Natural killer cell (primary cell): ENCODE data around the gene TMEM269. TPM values are rescaled to one million over a fixed set of nuclear protein-coding genes. Genes with fewer than 3 reads are reported as not detected.
"Not testable (repeated sequence)": the region's sequence is repeated elsewhere in the genome, so short reads cannot be mapped to it uniquely, and the experiment has no call there.

ENCODE experiments used
- ATAC-seq, 3 donors: fragments of 150-1000 bp in 2 of 3; fragments of 200-7000 bp in 1 of 3; cut with Tn5 transposase; 1 replicate in 1 of 3; 2 replicates in 2 of 3; pipeline ENCODE4 v1.10.0; 2021; ENCODE audit warnings: mild to moderate bottlenecking in 2 of 3, moderate library complexity in 2 of 3
- DNase-seq, 2 donors: peaks; one replicate each; pipeline versions ENCODE4 v3.0.0 to v3.0.0-alpha.2; 2013 to 2021; ENCODE audit warnings: mixed read lengths in 1 of 2
- H3K27ac ChIP-seq: one replicate; pipeline ENCODE4 v1.5.1; 2013; ENCODE audit warnings: mild to moderate bottlenecking, low read length
- H3K27me3 ChIP-seq: one replicate; pipeline ENCODE4 v1.6.1; 2013; ENCODE audit warnings: low read length; ENCODE audit not compliant: control insufficient read depth, insufficient read depth
- H3K36me3 ChIP-seq: one replicate; pipeline ENCODE4 v1.6.1; 2013; ENCODE audit warnings: low read length; ENCODE audit not compliant: control insufficient read depth, insufficient read depth
- H3K4me1 ChIP-seq: one replicate; pipeline ENCODE4 v1.6.1; 2013; ENCODE audit warnings: low read length; ENCODE audit not compliant: control insufficient read depth, insufficient read depth
- H3K4me3 ChIP-seq: one replicate; pipeline ENCODE4 v1.5.1; 2013; ENCODE audit warnings: low read length
- H3K9me3 ChIP-seq: one replicate; pipeline ENCODE4 v1.6.1; 2013; ENCODE audit warnings: low read length; ENCODE audit not compliant: control insufficient read depth, insufficient read depth
- H3K27ac Mint-ChIP-seq, 2 donors: one replicate each; pipeline ENCODE4 v1.8.0; 2022; ENCODE audit warnings: mild to moderate bottlenecking in 2 of 2, mixed read lengths in 2 of 2, moderate library complexity in 1 of 2
- H3K27me3 Mint-ChIP-seq, 2 donors: one replicate each; pipeline ENCODE4 v1.8.0; 2022; ENCODE audit warnings: low read depth in 2 of 2, mixed read lengths in 2 of 2
- H3K36me3 Mint-ChIP-seq: one replicate; pipeline ENCODE4 v1.8.0; 2022; ENCODE audit warnings: mixed read lengths
- H3K4me1 Mint-ChIP-seq, 2 donors: one replicate each; pipeline ENCODE4 v1.8.0; 2022; ENCODE audit warnings: mixed read lengths in 2 of 2
- H3K4me3 Mint-ChIP-seq: one replicate; pipeline ENCODE4 v1.8.0; 2022; ENCODE audit warnings: mild to moderate bottlenecking, moderate library complexity, mixed read lengths
- H3K9me3 Mint-ChIP-seq, 2 donors: one replicate each; pipeline ENCODE4 v1.8.0; 2022; ENCODE audit warnings: mixed read lengths in 2 of 2
- WGBS: methylation state at CpG from one replicate; pipeline ENCODE4 v1.1.7; 2013; ENCODE audit warnings: missing lambda C conversion rate; ENCODE audit not compliant: insufficient coverage; 5-methylcytosine and 5-hydroxymethylcytosine counted together
- intact Hi-C: fragments of 100-400 bp; cut with micrococcal nuclease; formaldehyde crosslinking; loops from one replicate; pipeline ENCODE4 v1.14.2; 2022
- total RNA-seq, 4 donors: library from RNA; stranded (reverse); fragments of 120-200 nt in 1 of 4; gene quantifications; one replicate each; pipeline versions ENCODE4 v1.2.3 to v1.2.4, GENCODE V29; 2013 to 2022
- TF ChIP-seq, protein P1 (sequence below): fragments of 200-600 bp; IDR thresholded peaks from one replicate; pipeline ENCODE4 v1.8.0; 2022; ENCODE audit warnings: antibody characterized with exemption

The TMEM269 gene
- total RNA-seq, 3 donors from 2014 or later (not counting 1 experiment from before 2014, with no cell fraction given) = 0.18 to 1.4 (median 0.33) TPM

DNA sequence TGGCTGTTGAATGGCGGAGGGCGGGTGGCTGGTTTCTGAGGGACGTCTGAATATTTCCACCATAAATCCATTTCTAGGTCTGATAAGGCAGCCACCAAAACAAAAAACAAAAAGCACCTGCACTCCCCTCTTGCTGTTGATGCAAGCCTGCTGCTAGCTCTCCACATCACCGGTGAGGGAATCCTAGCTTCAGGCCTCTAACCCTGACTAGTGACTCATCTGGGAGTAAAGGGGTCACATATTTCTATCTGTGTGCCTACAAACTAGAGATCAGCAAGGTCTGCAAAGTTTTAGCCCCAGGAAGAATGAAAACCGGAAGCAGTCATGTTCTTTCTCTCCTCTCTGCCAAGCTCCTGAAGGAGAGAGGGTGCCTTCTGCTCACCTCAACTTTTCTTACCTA lies 21.8 kb downstream of the TMEM269 start:
- Mint-ChIP-seq H3K27me3 (no peaks in the 10 kb centered on the region), H3K9me3 (no peaks in the 10 kb centered on the region), H3K4me3 (no peak overlapping the region), H3K4me1 (peaks cover 6 to 9% of the 10 kb centered on the region in 2 donors), H3K27ac (no peak overlapping the region), H3K36me3 (no peaks in the 10 kb centered on the region)
- no peaks in the 10 kb centered on the region for H3K9me3 ChIP-seq
- H3K4me3 ChIP-seq = no peak overlapping the region
- no peaks in the 10 kb centered on the region for H3K4me1 ChIP-seq
- TF ChIP-seq, protein P1, sequence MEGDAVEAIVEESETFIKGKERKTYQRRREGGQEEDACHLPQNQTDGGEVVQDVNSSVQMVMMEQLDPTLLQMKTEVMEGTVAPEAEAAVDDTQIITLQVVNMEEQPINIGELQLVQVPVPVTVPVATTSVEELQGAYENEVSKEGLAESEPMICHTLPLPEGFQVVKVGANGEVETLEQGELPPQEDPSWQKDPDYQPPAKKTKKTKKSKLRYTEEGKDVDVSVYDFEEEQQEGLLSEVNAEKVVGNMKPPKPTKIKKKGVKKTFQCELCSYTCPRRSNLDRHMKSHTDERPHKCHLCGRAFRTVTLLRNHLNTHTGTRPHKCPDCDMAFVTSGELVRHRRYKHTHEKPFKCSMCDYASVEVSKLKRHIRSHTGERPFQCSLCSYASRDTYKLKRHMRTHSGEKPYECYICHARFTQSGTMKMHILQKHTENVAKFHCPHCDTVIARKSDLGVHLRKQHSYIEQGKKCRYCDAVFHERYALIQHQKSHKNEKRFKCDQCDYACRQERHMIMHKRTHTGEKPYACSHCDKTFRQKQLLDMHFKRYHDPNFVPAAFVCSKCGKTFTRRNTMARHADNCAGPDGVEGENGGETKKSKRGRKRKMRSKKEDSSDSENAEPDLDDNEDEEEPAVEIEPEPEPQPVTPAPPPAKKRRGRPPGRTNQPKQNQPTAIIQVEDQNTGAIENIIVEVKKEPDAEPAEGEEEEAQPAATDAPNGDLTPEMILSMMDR = no peak
- H3K27ac ChIP-seq = no peak overlapping the region
- no peak for ATAC-seq
- no peak for DNase-seq
- WGBS = 97% methylated on average over 5 of the region's 5 CpGs
- H3K36me3 ChIP-seq = no peaks in the 10 kb centered on the region
- no peaks in the 10 kb centered on the region for H3K27me3 ChIP-seq
- intact Hi-C loops = no loop called here

DNA sequence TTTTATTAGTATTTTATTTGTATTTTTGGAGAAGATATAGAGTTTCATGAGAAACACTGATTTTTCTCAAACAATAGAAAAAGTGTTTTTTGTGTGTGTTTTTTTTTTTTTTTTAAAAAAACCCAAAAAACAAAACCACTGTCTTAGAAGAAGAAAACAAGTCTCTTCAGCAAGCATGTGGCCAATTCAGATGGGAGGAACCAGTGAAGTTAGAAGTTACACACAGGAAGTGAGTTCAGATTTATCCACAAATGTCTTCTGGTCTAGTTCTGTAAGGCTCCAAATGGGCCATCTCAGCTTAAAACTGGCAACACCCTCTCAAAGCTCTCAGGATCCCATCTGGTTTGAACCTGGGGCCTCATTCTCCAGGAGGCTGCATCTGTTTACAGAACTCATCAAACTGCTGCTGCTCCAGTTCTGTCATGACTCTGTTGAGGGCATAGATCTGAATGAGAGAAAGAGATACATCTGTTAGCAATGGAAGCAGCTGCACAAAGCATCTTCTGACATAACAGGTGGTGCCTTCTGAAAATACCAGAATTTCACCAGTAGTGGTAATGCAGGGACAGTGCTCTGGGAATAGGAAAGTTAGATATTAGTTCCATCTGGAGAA lies 22.4 kb downstream of the TMEM269 start:
- H3K9me3 Mint-ChIP-seq = no peaks in the 10 kb centered on the region
- Histone ChIP-seq H3K9me3 (no peaks in the 10 kb centered on the region), H3K27me3 (no peaks in the 10 kb centered on the region), H3K4me3 (no peak overlapping the region), H3K36me3 (no peaks in the 10 kb centered on the region), H3K27ac (no peak overlapping the region), H3K4me1 (no peaks in the 10 kb centered on the region)
- H3K36me3 Mint-ChIP-seq = no peaks in the 10 kb centered on the region
- no peak for ATAC-seq
- H3K27me3 Mint-ChIP-seq = no peaks in the 10 kb centered on the region
- H3K27ac Mint-ChIP-seq = no peak overlapping the region
- intact Hi-C loops = no loop called here
- H3K4me3 Mint-ChIP-seq = no peak overlapping the region
- H3K4me1 Mint-ChIP-seq = peaks cover 6 to 10% of the 10 kb centered on the region in 2 donors
- TF ChIP-seq, protein P1 = no peak
- no peak for DNase-seq

DNA sequence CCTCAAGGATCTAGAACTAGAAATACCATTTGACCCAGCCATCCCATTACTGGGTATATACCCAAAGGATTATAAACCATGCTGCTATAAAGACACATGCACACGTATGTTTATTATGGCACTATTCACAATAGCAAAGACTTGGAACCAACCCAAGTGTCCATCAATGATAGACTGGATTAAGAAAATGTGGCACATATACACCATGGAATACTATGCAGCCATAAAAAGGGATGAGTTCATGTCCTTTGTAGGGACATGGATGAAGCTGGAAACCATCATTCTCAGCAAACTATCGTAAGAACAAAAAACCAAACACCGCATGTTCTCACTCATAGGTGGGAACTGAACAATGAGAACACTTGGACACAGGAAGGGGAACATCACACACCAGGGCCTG lies 30.0 kb downstream of the TMEM269 start:
- H3K27ac Mint-ChIP-seq, H3K36me3 ChIP-seq, H3K9me3 Mint-ChIP-seq, DNase-seq, ATAC-seq, H3K27me3 ChIP-seq, H3K4me3 ChIP-seq, H3K27me3 Mint-ChIP-seq, H3K9me3 ChIP-seq, H3K36me3 Mint-ChIP-seq, H3K27ac ChIP-seq, intact Hi-C loops, H3K4me1 ChIP-seq, H3K4me3 Mint-ChIP-seq: not testable (repeated sequence)
- no CpG with 5 or more reads among the region's 3 CpGs for WGBS
- peaks cover 19 to 31% of the 10 kb centered on the region in 2 donors for H3K4me1 Mint-ChIP-seq

DNA sequence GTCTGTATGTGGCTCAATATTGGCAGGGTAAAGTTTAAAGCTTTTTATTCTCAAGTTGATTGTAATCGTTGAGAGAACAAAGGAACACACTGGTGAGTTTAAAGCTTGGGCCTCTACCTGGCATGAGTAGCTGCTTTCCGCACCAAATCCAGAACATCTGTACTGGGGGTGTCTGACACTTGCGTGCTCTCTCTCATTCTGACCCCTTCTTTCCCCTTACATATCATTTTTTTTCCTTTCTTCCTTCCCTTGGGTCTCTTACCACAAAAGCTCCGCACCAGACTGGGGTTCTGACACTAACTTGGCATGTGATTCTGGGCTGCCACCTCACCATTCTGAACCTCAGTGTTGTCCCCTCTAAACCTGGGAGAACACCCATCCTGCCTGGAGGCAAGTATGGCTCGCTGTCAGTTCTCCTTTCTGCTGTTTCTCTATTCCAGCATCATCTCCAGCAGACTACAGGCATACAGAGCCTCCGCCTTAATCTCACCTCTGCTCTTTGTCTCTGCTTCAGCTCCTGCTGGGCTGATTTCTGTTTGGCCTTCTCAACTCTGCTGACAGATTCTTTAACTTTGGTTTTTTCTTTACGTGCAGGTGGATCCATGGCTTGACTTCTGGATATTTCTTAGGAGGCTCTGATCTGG lies 31.3 kb downstream of the TMEM269 start:
- ATAC-seq = no peak

More for the DNA sequence above, 31.3 kb downstream of the TMEM269 start:
- no peaks in the 10 kb centered on the region for H3K36me3 ChIP-seq
- Mint-ChIP-seq H3K36me3 (no peaks in the 10 kb centered on the region), H3K4me1 (peaks cover 19 to 36% of the 10 kb centered on the region in 2 donors), H3K9me3 (no peaks in the 10 kb centered on the region), H3K27ac (peak overlapping the region; percentile 80 to 84), H3K4me3 (peak overlapping the region; percentile 80), H3K27me3 (no peaks in the 10 kb centered on the region)
- peak overlapping the region; percentile 84 for H3K4me3 ChIP-seq
- TF ChIP-seq, protein P1 = no peak
- intact Hi-C loops = no loop called here
- peak overlapping the region; percentile 83 for H3K27ac ChIP-seq
- no peaks in the 10 kb centered on the region for H3K27me3 ChIP-seq
- 39% methylated on average over 6 of the region's 7 CpGs for whole genome bisulfite sequencing
- H3K9me3 ChIP-seq = no peaks in the 10 kb centered on the region
- no peak for DNase-seq
- H3K4me1 ChIP-seq = peaks cover 10% of the 10 kb centered on the region
